ENCODE results near the gene BSG. TPM values are rescaled to one million over a fixed set of nuclear protein-coding genes. Genes with fewer than 3 reads are reported as not detected.
"Not testable (repeated sequence)": the region's sequence is repeated elsewhere in the genome, so short reads cannot be mapped to it uniquely, and the experiment has no call there.

The BSG gene
- total RNA-seq, 1 donor from 2014 or later, result 144 TPM

GRCh38 chr19:585146-585545 lies 12.8 kb downstream of the BSG start:
- not testable (repeated sequence) for H3K9ac ChIP-seq (ENCODE audit: low read depth in 1 of 3, low read length in 3 of 3); H3K9me3 ChIP-seq (ENCODE audit: control insufficient read depth in 3 of 3, low read length in 3 of 3); H3K4me3 ChIP-seq (ENCODE audit: low read length in 3 of 3); H3K27ac ChIP-seq (ENCODE audit: low read depth, low read length)
- peaks cover 15 to 24% (median 20%) of the 10 kb centered on the region in 3 donors for H3K27me3 ChIP-seq (ENCODE audit: control insufficient read depth in 3 of 3, insufficient read depth in 3 of 3, low read length in 3 of 3)
- peaks cover 0 to 17% (median 3%) of the 10 kb centered on the region in 3 donors for H3K4me1 ChIP-seq (ENCODE audit: control insufficient read depth in 3 of 3, insufficient read depth in 3 of 3, low read length in 3 of 3)
- H3K36me3 ChIP-seq (ENCODE audit: control insufficient read depth in 3 of 3, insufficient read depth in 3 of 3, low read length in 3 of 3), result peaks cover 16 to 21% (median 18%) of the 10 kb centered on the region in 3 donors

- peaks cover 0 to 17% (median 3%) of the 10 kb centered on the region in 3 donors for H3K4me1 ChIP-seq (ENCODE audit: control insufficient read depth in 3 of 3, insufficient read depth in 3 of 3, low read length in 3 of 3)
- no peak overlapping the region for H3K27ac ChIP-seq (ENCODE audit: low read depth, low read length)
- no peak overlapping the region for H3K9ac ChIP-seq (ENCODE audit: low read depth in 1 of 3, low read length in 3 of 3)
- H3K4me3 ChIP-seq (ENCODE audit: low read length in 3 of 3), result no peak overlapping the region
- H3K36me3 ChIP-seq (ENCODE audit: control insufficient read depth in 3 of 3, insufficient read depth in 3 of 3, low read length in 3 of 3), result peaks cover 12 to 17% (median 13%) of the 10 kb centered on the region in 3 donors
- H3K9me3 ChIP-seq (ENCODE audit: control insufficient read depth in 3 of 3, low read length in 3 of 3), result no peaks in the 10 kb centered on the region
- peaks cover 16 to 25% (median 20%) of the 10 kb centered on the region in 3 donors for H3K27me3 ChIP-seq (ENCODE audit: control insufficient read depth in 3 of 3, insufficient read depth in 3 of 3, low read length in 3 of 3)
Measured at GRCh38 chr19:585551-586110, 13.2 kb downstream of the BSG start.

- Histone ChIP-seq H3K4me1 (ENCODE audit: control insufficient read depth in 3 of 3, insufficient read depth in 3 of 3, low read length in 3 of 3) (peaks cover 0 to 11% (median 3%) of the 10 kb centered on the region in 3 donors), H3K9ac (ENCODE audit: low read depth in 1 of 3, low read length in 3 of 3) (no peak overlapping the region), H3K4me3 (ENCODE audit: low read length in 3 of 3) (no peak overlapping the region), H3K27ac (ENCODE audit: low read depth, low read length) (no peak overlapping the region), H3K9me3 (ENCODE audit: control insufficient read depth in 3 of 3, low read length in 3 of 3) (no peaks in the 10 kb centered on the region), H3K36me3 (ENCODE audit: control insufficient read depth in 3 of 3, insufficient read depth in 3 of 3, low read length in 3 of 3) (peaks cover 0 to 3% (median 2%) of the 10 kb centered on the region in 3 donors), H3K27me3 (ENCODE audit: control insufficient read depth in 3 of 3, insufficient read depth in 3 of 3, low read length in 3 of 3) (peaks cover 37 to 49% (median 42%) of the 10 kb centered on the region in 3 donors)
Measured at GRCh38 chr19:588093-588740, 15.8 kb downstream of the BSG start.

- Histone ChIP-seq H3K27ac (ENCODE audit: low read depth, low read length) (no peak overlapping the region), H3K9ac (ENCODE audit: low read depth in 1 of 3, low read length in 3 of 3) (no peak overlapping the region), H3K36me3 (ENCODE audit: control insufficient read depth in 3 of 3, insufficient read depth in 3 of 3, low read length in 3 of 3) (no peaks in the 10 kb centered on the region), H3K27me3 (ENCODE audit: control insufficient read depth in 3 of 3, insufficient read depth in 3 of 3, low read length in 3 of 3) (peaks cover 37 to 49% (median 46%) of the 10 kb centered on the region in 3 donors), H3K4me3 (ENCODE audit: low read length in 3 of 3) (no peak overlapping the region), H3K4me1 (ENCODE audit: control insufficient read depth in 3 of 3, insufficient read depth in 3 of 3, low read length in 3 of 3) (peaks cover 0 to 3% (median 3%) of the 10 kb centered on the region in 3 donors), H3K9me3 (ENCODE audit: control insufficient read depth in 3 of 3, low read length in 3 of 3) (no peaks in the 10 kb centered on the region)
Measured at GRCh38 chr19:588741-589692, 16.6 kb downstream of the BSG start.

GRCh38 chr19:589693-590395 lies 17.4 kb downstream of the BSG start, which contains the start of gene HCN2:
TSS of gene HCN2 (plus strand) at chr19:589881. CDS start at chr19:589946, 65 bp downstream.
- no peak within 1 kb of the TSS for H3K9ac ChIP-seq (ENCODE audit: low read depth in 1 of 3, low read length in 3 of 3)
- no peaks in the 10 kb centered on the region for H3K36me3 ChIP-seq (ENCODE audit: control insufficient read depth in 3 of 3, insufficient read depth in 3 of 3, low read length in 3 of 3)
- no peaks in the 10 kb centered on the region for H3K9me3 ChIP-seq (ENCODE audit: control insufficient read depth in 3 of 3, low read length in 3 of 3)
- H3K4me1 ChIP-seq (ENCODE audit: control insufficient read depth in 3 of 3, insufficient read depth in 3 of 3, low read length in 3 of 3), result peaks cover 0 to 3% (median 0%) of the 10 kb centered on the region in 3 donors
- H3K27ac ChIP-seq (ENCODE audit: low read depth, low read length), result no peak within 1 kb of the TSS
- H3K4me3 ChIP-seq (ENCODE audit: low read length in 3 of 3), result no peak within 1 kb of the TSS
- H3K27me3 ChIP-seq (ENCODE audit: control insufficient read depth in 3 of 3, insufficient read depth in 3 of 3, low read length in 3 of 3), result peaks cover 41 to 52% (median 48%) of the 10 kb centered on the region in 3 donors

GRCh38 chr19:590396-590745 lies 18.0 kb downstream of the BSG start:
- H3K27me3 ChIP-seq (ENCODE audit: control insufficient read depth in 3 of 3, insufficient read depth in 3 of 3, low read length in 3 of 3), result peaks cover 41 to 55% (median 50%) of the 10 kb centered on the region in 3 donors
- no peak overlapping the region for H3K27ac ChIP-seq (ENCODE audit: low read depth, low read length)
- no peaks in the 10 kb centered on the region for H3K36me3 ChIP-seq (ENCODE audit: control insufficient read depth in 3 of 3, insufficient read depth in 3 of 3, low read length in 3 of 3)
- H3K9me3 ChIP-seq (ENCODE audit: control insufficient read depth in 3 of 3, low read length in 3 of 3), result no peaks in the 10 kb centered on the region
- no peak overlapping the region for H3K9ac ChIP-seq (ENCODE audit: low read depth in 1 of 3, low read length in 3 of 3)
- peaks cover 0 to 3% (median 0%) of the 10 kb centered on the region in 3 donors for H3K4me1 ChIP-seq (ENCODE audit: control insufficient read depth in 3 of 3, insufficient read depth in 3 of 3, low read length in 3 of 3)
- H3K4me3 ChIP-seq (ENCODE audit: low read length in 3 of 3), result no peak overlapping the region

- H3K27ac ChIP-seq (ENCODE audit: low read depth, low read length), result no peak overlapping the region
- H3K4me3 ChIP-seq (ENCODE audit: low read length in 3 of 3), result no peak overlapping the region
- H3K27me3 ChIP-seq (ENCODE audit: control insufficient read depth in 3 of 3, insufficient read depth in 3 of 3, low read length in 3 of 3), result peaks cover 40 to 56% (median 48%) of the 10 kb centered on the region in 3 donors
- H3K36me3 ChIP-seq (ENCODE audit: control insufficient read depth in 3 of 3, insufficient read depth in 3 of 3, low read length in 3 of 3), result no peaks in the 10 kb centered on the region
- H3K9me3 ChIP-seq (ENCODE audit: control insufficient read depth in 3 of 3, low read length in 3 of 3), result no peaks in the 10 kb centered on the region
- H3K9ac ChIP-seq (ENCODE audit: low read depth in 1 of 3, low read length in 3 of 3), result no peak overlapping the region
- peaks cover 0 to 3% (median 0%) of the 10 kb centered on the region in 3 donors for H3K4me1 ChIP-seq (ENCODE audit: control insufficient read depth in 3 of 3, insufficient read depth in 3 of 3, low read length in 3 of 3)
Measured at GRCh38 chr19:590750-591098, 18.3 kb downstream of the BSG start.

- Histone ChIP-seq H3K27ac (ENCODE audit: low read depth, low read length) (no peak overlapping the region), H3K4me1 (ENCODE audit: control insufficient read depth in 3 of 3, insufficient read depth in 3 of 3, low read length in 3 of 3) (peaks cover 0 to 3% (median 0%) of the 10 kb centered on the region in 3 donors), H3K4me3 (ENCODE audit: low read length in 3 of 3) (no peak overlapping the region), H3K27me3 (ENCODE audit: control insufficient read depth in 3 of 3, insufficient read depth in 3 of 3, low read length in 3 of 3) (peaks cover 37 to 62% (median 46%) of the 10 kb centered on the region in 3 donors), H3K36me3 (ENCODE audit: control insufficient read depth in 3 of 3, insufficient read depth in 3 of 3, low read length in 3 of 3) (no peaks in the 10 kb centered on the region), H3K9ac (ENCODE audit: low read depth in 1 of 3, low read length in 3 of 3) (no peak overlapping the region), H3K9me3 (ENCODE audit: control insufficient read depth in 3 of 3, low read length in 3 of 3) (no peaks in the 10 kb centered on the region)
Measured at GRCh38 chr19:591099-591958, 18.9 kb downstream of the BSG start.

- Histone ChIP-seq H3K4me1 (ENCODE audit: control insufficient read depth in 3 of 3, insufficient read depth in 3 of 3, low read length in 3 of 3) (peaks cover 0 to 3% (median 0%) of the 10 kb centered on the region in 3 donors), H3K4me3 (ENCODE audit: low read length in 3 of 3) (no peak overlapping the region), H3K27ac (ENCODE audit: low read depth, low read length) (no peak overlapping the region), H3K9ac (ENCODE audit: low read depth in 1 of 3, low read length in 3 of 3) (no peak overlapping the region), H3K27me3 (ENCODE audit: control insufficient read depth in 3 of 3, insufficient read depth in 3 of 3, low read length in 3 of 3) (peaks cover 42 to 65% (median 50%) of the 10 kb centered on the region in 3 donors), H3K9me3 (ENCODE audit: control insufficient read depth in 3 of 3, low read length in 3 of 3) (no peaks in the 10 kb centered on the region), H3K36me3 (ENCODE audit: control insufficient read depth in 3 of 3, insufficient read depth in 3 of 3, low read length in 3 of 3) (no peaks in the 10 kb centered on the region)
Measured at GRCh38 chr19:592101-592500, 19.7 kb downstream of the BSG start.

Measured in skeletal muscle tissue (tissue), 4 donors.